ENCODE data around the gene FAM43B. TPM values are rescaled to one million over a fixed set of nuclear protein-coding genes. Genes with fewer than 3 reads are reported as not detected.

FAM43B gene
- total RNA-seq, 2 donors from 2014 or later = 0.27 to 3.0 TPM

DNA sequence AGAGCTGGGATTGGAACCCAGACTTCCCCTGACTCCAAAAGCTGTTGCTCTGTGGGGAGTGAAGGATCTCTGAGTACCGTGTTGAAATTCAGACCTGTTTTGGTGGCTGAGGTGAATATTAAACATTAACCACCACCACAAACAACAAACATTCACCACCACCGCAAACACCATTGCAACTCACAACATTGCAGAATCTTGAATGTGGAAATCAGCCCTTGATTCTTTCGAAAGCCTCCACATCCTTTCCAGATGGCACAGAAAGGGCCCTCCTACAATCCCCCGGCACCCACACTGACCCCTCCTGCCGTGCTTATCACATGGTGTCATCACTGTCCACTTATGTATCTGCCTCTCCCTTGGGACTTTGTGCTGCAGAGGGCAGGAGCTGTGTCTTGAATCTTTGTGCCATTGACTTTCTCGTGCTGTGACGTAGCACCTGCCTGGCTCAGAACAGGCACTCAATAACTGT lies 38.0 kb downstream of the FAM43B start:
- DNase-seq (ENCODE audit: low spot score) (no peak), ATAC-seq (ENCODE audit: insufficient number of reproducible peaks, low FRiP score, low read depth) (no peak)
- TF ChIP-seq, protein P1, sequence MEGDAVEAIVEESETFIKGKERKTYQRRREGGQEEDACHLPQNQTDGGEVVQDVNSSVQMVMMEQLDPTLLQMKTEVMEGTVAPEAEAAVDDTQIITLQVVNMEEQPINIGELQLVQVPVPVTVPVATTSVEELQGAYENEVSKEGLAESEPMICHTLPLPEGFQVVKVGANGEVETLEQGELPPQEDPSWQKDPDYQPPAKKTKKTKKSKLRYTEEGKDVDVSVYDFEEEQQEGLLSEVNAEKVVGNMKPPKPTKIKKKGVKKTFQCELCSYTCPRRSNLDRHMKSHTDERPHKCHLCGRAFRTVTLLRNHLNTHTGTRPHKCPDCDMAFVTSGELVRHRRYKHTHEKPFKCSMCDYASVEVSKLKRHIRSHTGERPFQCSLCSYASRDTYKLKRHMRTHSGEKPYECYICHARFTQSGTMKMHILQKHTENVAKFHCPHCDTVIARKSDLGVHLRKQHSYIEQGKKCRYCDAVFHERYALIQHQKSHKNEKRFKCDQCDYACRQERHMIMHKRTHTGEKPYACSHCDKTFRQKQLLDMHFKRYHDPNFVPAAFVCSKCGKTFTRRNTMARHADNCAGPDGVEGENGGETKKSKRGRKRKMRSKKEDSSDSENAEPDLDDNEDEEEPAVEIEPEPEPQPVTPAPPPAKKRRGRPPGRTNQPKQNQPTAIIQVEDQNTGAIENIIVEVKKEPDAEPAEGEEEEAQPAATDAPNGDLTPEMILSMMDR (IDR thresholded peaks at IDR 0.05) = no peak
- Histone ChIP-seq H3K36me3 (no peaks in the 10 kb centered on the region), H3K4me1 (ENCODE audit: control insufficient read depth in 1 of 2, low read depth in 2 of 2) (peaks cover 0 to 9% of the 10 kb centered on the region in 2 donors), H3K27ac (no peak overlapping the region), H3K27me3 (replicated peaks; ENCODE audit: insufficient read depth) (no peaks in the 10 kb centered on the region), H3K9me3 (no peaks in the 10 kb centered on the region), H3K4me3 (no peak overlapping the region)

DNA sequence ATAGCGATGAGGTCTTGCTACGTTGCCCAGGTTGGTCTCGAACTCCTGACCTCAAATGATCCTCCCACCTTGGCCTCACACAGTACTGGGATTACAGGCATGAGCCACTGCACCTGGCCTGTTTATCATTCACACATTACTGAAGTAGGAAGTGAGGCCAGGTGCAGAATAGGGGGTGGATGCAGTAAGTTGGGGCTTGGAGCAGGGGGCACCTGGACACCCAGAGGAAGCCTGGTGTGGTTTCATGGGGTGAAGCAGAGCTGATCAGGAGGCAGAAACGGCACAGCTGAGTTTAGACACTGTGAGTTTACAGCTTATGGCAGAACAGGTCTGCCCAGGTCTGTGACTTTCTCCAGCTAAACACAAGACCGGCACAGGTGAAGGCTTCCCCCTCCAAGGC lies 41.4 kb downstream of the FAM43B start:
- DNase-seq (ENCODE audit: low spot score) = no peak
- no peak for ATAC-seq (ENCODE audit: insufficient number of reproducible peaks, low FRiP score, low read depth)
- no peak overlapping the region for H3K4me3 ChIP-seq
- TF ChIP-seq, protein P1 (IDR thresholded peaks at IDR 0.05) = no peak
- no peaks in the 10 kb centered on the region for H3K36me3 ChIP-seq
- H3K27ac ChIP-seq = no peak overlapping the region
- H3K27me3 ChIP-seq (replicated peaks; ENCODE audit: insufficient read depth) = no peaks in the 10 kb centered on the region
- no peaks in the 10 kb centered on the region for H3K9me3 ChIP-seq
- peaks cover 0 to 9% of the 10 kb centered on the region in 2 donors for H3K4me1 ChIP-seq (ENCODE audit: control insufficient read depth in 1 of 2, low read depth in 2 of 2)

- no peak for DNase-seq (ENCODE audit: low spot score)
- no peak overlapping the region for H3K4me3 ChIP-seq
- no peaks in the 10 kb centered on the region for H3K27me3 ChIP-seq (replicated peaks; ENCODE audit: insufficient read depth)
- H3K27ac ChIP-seq = no peak overlapping the region
- no peaks in the 10 kb centered on the region for H3K36me3 ChIP-seq
- no peak for ATAC-seq (ENCODE audit: insufficient number of reproducible peaks, low FRiP score, low read depth)
- TF ChIP-seq, protein P1 (IDR thresholded peaks at IDR 0.05) = no peak
- H3K9me3 ChIP-seq = no peaks in the 10 kb centered on the region
- peaks cover 0 to under 1% of the 10 kb centered on the region in 2 donors for H3K4me1 ChIP-seq (ENCODE audit: control insufficient read depth in 1 of 2, low read depth in 2 of 2)
Measured at GRCh38 chr1:20594746-20595145, 42.4 kb downstream of the FAM43B start.

DNA sequence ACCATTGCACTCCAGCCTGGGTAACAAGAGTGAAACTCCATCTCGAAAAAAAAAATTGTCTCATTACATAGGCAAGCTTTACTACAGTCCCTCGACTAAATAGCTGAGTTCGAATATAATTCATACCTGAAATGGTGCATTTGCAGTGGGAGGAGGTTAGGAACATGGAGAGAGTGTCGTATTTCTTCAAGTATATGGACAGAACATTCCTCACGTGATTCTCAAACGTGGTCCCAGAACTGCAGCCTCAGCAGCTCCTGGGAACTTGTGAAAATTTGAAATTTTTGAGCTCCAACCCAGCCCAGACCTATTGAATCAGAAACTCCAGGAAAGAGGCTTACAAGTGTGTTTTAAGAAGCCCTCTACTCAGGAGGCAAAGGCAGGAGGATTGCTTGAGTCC lies 43.7 kb downstream of the FAM43B start:
- TF ChIP-seq, protein P1 (IDR thresholded peaks at IDR 0.05) = no peak
- Histone ChIP-seq H3K27me3 (replicated peaks; ENCODE audit: insufficient read depth) (no peaks in the 10 kb centered on the region), H3K4me3 (no peak overlapping the region), H3K27ac (no peak overlapping the region), H3K4me1 (ENCODE audit: control insufficient read depth in 1 of 2, low read depth in 2 of 2) (no peaks in the 10 kb centered on the region), H3K36me3 (no peaks in the 10 kb centered on the region), H3K9me3 (no peaks in the 10 kb centered on the region)
- ATAC-seq (ENCODE audit: insufficient number of reproducible peaks, low FRiP score, low read depth) (no peak), DNase-seq (ENCODE audit: low spot score) (no peak)

DNA sequence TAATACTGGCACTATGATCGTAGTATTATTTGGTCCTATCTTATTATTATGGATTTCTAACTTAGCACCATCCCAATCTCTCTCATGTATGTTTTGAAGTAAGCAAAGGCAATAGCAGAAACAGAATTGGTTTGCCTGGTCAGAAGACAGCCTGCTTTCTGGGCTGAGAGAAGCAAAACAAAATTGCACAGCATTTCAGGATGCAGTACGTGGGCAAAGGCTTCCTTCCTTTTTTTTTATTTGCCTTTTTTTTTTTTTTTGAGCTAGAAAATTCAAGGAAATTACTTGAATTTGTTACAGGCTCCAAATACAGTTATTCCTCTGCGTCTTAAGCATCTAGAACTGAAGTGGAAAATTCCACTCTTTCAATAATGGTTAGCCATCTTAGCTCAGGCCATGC lies 45.3 kb downstream of the FAM43B start:
- Histone ChIP-seq H3K27ac (no peak overlapping the region), H3K4me1 (ENCODE audit: control insufficient read depth in 1 of 2, low read depth in 2 of 2) (no peaks in the 10 kb centered on the region), H3K36me3 (no peaks in the 10 kb centered on the region), H3K4me3 (no peak overlapping the region), H3K9me3 (no peaks in the 10 kb centered on the region), H3K27me3 (replicated peaks; ENCODE audit: insufficient read depth) (no peaks in the 10 kb centered on the region)
- DNase-seq (ENCODE audit: low spot score) (no peak), ATAC-seq (ENCODE audit: insufficient number of reproducible peaks, low FRiP score, low read depth) (no peak)
- TF ChIP-seq, protein P1 (IDR thresholded peaks at IDR 0.05) = no peak
